HEK293 (cell line): ENCODE measurements around the gene SIAH2.

Experiments
- CTCF ChIA-PET: fragments of 350-600 bp; formaldehyde crosslinking; extraction: SDS; loops from one replicate; lab custom pipeline; 2021; ENCODE audit warnings: antibody characterized with exemption; lab: Yijun Ruan, JAX
- POLR2A ChIA-PET: fragments of 300-600 bp; formaldehyde crosslinking; extraction: SDS; loops from one replicate; lab custom pipeline; 2020; ENCODE audit warnings: antibody characterized with exemption, inconsistent platforms; lab: Yijun Ruan, JAX
- H3K27ac ChIP-seq: fragments of 200-500 bp; sonication (Bioruptor generic); 2 replicates; pipeline ENCODE4 v1.5.1; 2014; ENCODE audit warnings: low read depth, low read length, control low read depth, inconsistent platforms; ENCODE audit errors: extremely low read depth
- H3K36me3 ChIP-seq, 2 experiments: fragments of 200-500 bp in 1 of 2; sonication (Bioruptor generic) in 1 of 2; 1 replicate in 1 of 2; 2 replicates in 1 of 2; pipeline ENCODE4 v1.5.1; 2014 to 2017; ENCODE audit warnings: inconsistent platforms in 2 of 2, low read length in 2 of 2; ENCODE audit not compliant: control insufficient read depth in 2 of 2, insufficient read depth in 1 of 2
- H3K4me1 ChIP-seq: fragments of 200-500 bp; sonication (Bioruptor generic); 2 replicates; pipeline ENCODE4 v1.5.1; 2014; ENCODE audit warnings: mild to moderate bottlenecking, low read length, inconsistent platforms; ENCODE audit not compliant: control insufficient read depth, insufficient read depth
- H3K4me3 ChIP-seq: 2 replicates; pipeline ENCODE4 v1.5.1; 2011; ENCODE audit warnings: low read depth, mild to moderate bottlenecking, control low read depth, low read length, moderate library complexity
- H3K9me3 ChIP-seq: fragments of 200-500 bp; sonication (Bioruptor generic); 2 replicates; pipeline ENCODE4 v1.5.1; 2014; ENCODE audit warnings: low read depth, low read length, inconsistent platforms; ENCODE audit not compliant: control insufficient read depth, insufficient read depth
- MEIS1 ChIP-seq: sonication (generic); formaldehyde crosslinking; IDR thresholded peaks from 2 replicates; pipeline ENCODE4 v1.8.1; 2022; ENCODE audit warnings: missing genetic modification reagents, mild to moderate bottlenecking, borderline replicate concordance
- REPIN1 ChIP-seq: fragments of 450-650 bp; formaldehyde crosslinking; IDR thresholded peaks from 2 replicates; pipeline ENCODE4 v1.5.1; 2017; ENCODE audit warnings: missing biosample characterization, missing genetic modification characterization, low read depth
- ZBTB21 ChIP-seq: fragments of 450-650 bp; formaldehyde crosslinking; IDR thresholded peaks from 2 replicates; pipeline ENCODE4 v1.5.1; 2017; ENCODE audit warnings: missing biosample characterization, missing genetic modification characterization
- ZBTB48 ChIP-seq: fragments of 450-650 bp; formaldehyde crosslinking; IDR thresholded peaks from 2 replicates; pipeline ENCODE4 v1.5.1; 2016; ENCODE audit warnings: missing biosample characterization, missing genetic modification characterization
- ZBTB6 ChIP-seq: fragments of 450-650 bp; formaldehyde crosslinking; IDR thresholded peaks from 2 replicates; pipeline ENCODE4 v1.5.1; 2017; ENCODE audit warnings: missing biosample characterization, missing genetic modification characterization
- ZFP37 ChIP-seq: fragments of 450-650 bp; formaldehyde crosslinking; IDR thresholded peaks from 2 replicates; pipeline ENCODE4 v1.5.1; 2016; ENCODE audit warnings: missing biosample characterization, missing genetic modification characterization
- ZFP69B ChIP-seq: fragments of 450-650 bp; formaldehyde crosslinking; IDR thresholded peaks from 2 replicates; pipeline ENCODE4 v1.5.1; 2016; ENCODE audit warnings: missing biosample characterization, missing genetic modification characterization
- ZNF121 ChIP-seq: fragments of 450-650 bp; formaldehyde crosslinking; IDR thresholded peaks from 2 replicates; pipeline ENCODE4 v1.5.1; 2016; ENCODE audit warnings: missing biosample characterization, missing genetic modification characterization
- ZNF155 ChIP-seq: fragments of 450-650 bp; formaldehyde crosslinking; IDR thresholded peaks from 2 replicates; pipeline ENCODE4 v1.5.1; 2016; ENCODE audit warnings: missing biosample characterization, missing genetic modification characterization
- ZNF211 ChIP-seq: fragments of 450-650 bp; formaldehyde crosslinking; IDR thresholded peaks from 2 replicates; pipeline ENCODE4 v1.5.1; 2016; ENCODE audit warnings: low read depth, missing biosample characterization, missing genetic modification characterization
- ZNF214 ChIP-seq: fragments of 450-650 bp; formaldehyde crosslinking; IDR thresholded peaks from 2 replicates; pipeline ENCODE4 v1.5.1; 2017; ENCODE audit warnings: missing biosample characterization, mild to moderate bottlenecking, missing genetic modification characterization, borderline replicate concordance
- ZNF292 ChIP-seq: fragments of 450-650 bp; formaldehyde crosslinking; IDR thresholded peaks from 2 replicates; pipeline ENCODE4 v1.5.1; 2016; ENCODE audit warnings: low read depth, missing biosample characterization, missing genetic modification characterization, borderline replicate concordance
- ZNF473 ChIP-seq: fragments of 450-650 bp; formaldehyde crosslinking; IDR thresholded peaks from 2 replicates; pipeline ENCODE4 v1.5.1; 2017; ENCODE audit warnings: missing biosample characterization, missing genetic modification characterization
- ZNF48 ChIP-seq: fragments of 450-650 bp; formaldehyde crosslinking; IDR thresholded peaks from 2 replicates; pipeline ENCODE4 v1.5.1; 2016; ENCODE audit warnings: missing biosample characterization, missing genetic modification characterization
- ZNF501 ChIP-seq: fragments of 450-650 bp; formaldehyde crosslinking; IDR thresholded peaks from 2 replicates; pipeline ENCODE4 v1.5.1; 2016; ENCODE audit warnings: missing biosample characterization, missing genetic modification characterization
- ZNF510 ChIP-seq: fragments of 450-650 bp; formaldehyde crosslinking; IDR thresholded peaks from 2 replicates; pipeline ENCODE4 v1.5.1; 2018; ENCODE audit warnings: mild to moderate bottlenecking, missing genetic modification characterization, missing biosample characterization; ENCODE audit not compliant: insufficient replicate concordance
- ZNF571 ChIP-seq: fragments of 450-650 bp; formaldehyde crosslinking; IDR thresholded peaks from 2 replicates; pipeline ENCODE4 v1.5.0; 2017; ENCODE audit warnings: missing biosample characterization, missing genetic modification characterization
- ZNF629 ChIP-seq: fragments of 450-650 bp; formaldehyde crosslinking; IDR thresholded peaks from 2 replicates; pipeline ENCODE4 v1.5.1; 2017; ENCODE audit warnings: missing biosample characterization, missing genetic modification characterization
- ZNF660 ChIP-seq: fragments of 450-650 bp; IDR thresholded peaks from 2 replicates; pipeline ENCODE4 v1.5.1; 2018; ENCODE audit warnings: missing biosample characterization, mild to moderate bottlenecking, missing genetic modification characterization
- ZNF692 ChIP-seq: fragments of 450-650 bp; formaldehyde crosslinking; IDR thresholded peaks from 2 replicates; pipeline ENCODE4 v1.5.1; 2016; ENCODE audit warnings: missing biosample characterization, missing genetic modification characterization
- ZNF777 ChIP-seq: fragments of 450-650 bp; formaldehyde crosslinking; IDR thresholded peaks from 2 replicates; pipeline ENCODE4 v1.5.1; 2017; ENCODE audit warnings: missing biosample characterization, missing genetic modification characterization, borderline replicate concordance
- ZSCAN18 ChIP-seq: fragments of 450-650 bp; formaldehyde crosslinking; IDR thresholded peaks from 2 replicates; pipeline ENCODE4 v1.5.1; 2016; ENCODE audit warnings: missing biosample characterization, missing genetic modification characterization
- TF ChIP-seq, protein P1 (sequence below): fragments of 450-650 bp; formaldehyde crosslinking; IDR thresholded peaks from 2 replicates; pipeline ENCODE4 v1.5.1; 2016; ENCODE audit warnings: missing biosample characterization, missing genetic modification characterization

Gene SIAH2

DNA sequence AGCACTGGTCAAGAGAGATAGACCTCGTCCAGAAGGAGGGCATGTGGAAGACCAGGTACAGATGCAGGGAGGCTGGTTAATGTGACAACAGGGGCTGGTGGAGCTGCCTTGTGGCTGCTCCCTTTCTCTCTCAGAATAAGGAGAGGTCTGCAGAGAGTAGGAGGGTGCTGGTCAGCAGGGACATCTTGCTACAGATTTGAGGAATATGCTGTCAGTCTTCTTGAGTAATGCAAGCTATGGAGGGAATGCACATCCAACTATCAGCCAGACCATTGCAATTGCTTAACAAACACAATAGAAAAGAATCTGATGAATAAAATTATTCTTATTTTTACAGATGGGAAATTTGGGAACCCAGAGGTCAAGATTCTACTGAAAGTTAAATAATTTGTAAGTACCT is 20.3 kb upstream of the SIAH2 start:
- no peak for TF ChIP-seq ZNF473 (tag by site-specific recombination)
- TF ChIP-seq, all 188 proteins: peak for 0
- no peaks in the 10 kb centered on the region for H3K4me1 ChIP-seq
- H3K36me3 ChIP-seq, result no peaks in the 10 kb centered on the region
- H3K27ac ChIP-seq, result no peak overlapping the region
- no peak overlapping the region for H3K4me3 ChIP-seq
- ChIA-PET CTCF (no interaction called here), POLR2A (no interaction called here)
- no peaks in the 10 kb centered on the region for H3K9me3 ChIP-seq

GRCh38 chr3:150779402-150779858 is 16.5 kb upstream of the SIAH2 start:
- Histone ChIP-seq H3K4me1 (no peaks in the 10 kb centered on the region), H3K9me3 (no peaks in the 10 kb centered on the region), H3K27ac (no peak overlapping the region), H3K4me3 (no peak overlapping the region), H3K36me3 (no peaks in the 10 kb centered on the region)
- TF ChIP-seq ZFP69B (tag by site-specific recombination) (no peak), ZNF629 (no peak), ZNF510 (no peak)
- CTCF ChIA-PET, result interaction anchor here (1.2 to 1.3 kb wide), 2 partner anchors 9 to 87 kb away, joined by 3 to 5 read pairs; no protein-coding TSS in a partner anchor
- POLR2A ChIA-PET, result no interaction called here

- CTCF ChIA-PET, result interaction anchor here (1.2 to 1.3 kb wide), 2 partner anchors 9 to 88 kb away, joined by 3 to 5 read pairs; no protein-coding TSS in a partner anchor
Observed at GRCh38 chr3:150778793-150779401, 15.9 kb upstream of the SIAH2 start.

GRCh38 chr3:150775001-150775599 is 12.1 kb upstream of the SIAH2 start:
- Histone ChIP-seq H3K36me3 (no peaks in the 10 kb centered on the region), H3K4me3 (no peak overlapping the region), H3K27ac (no peak overlapping the region), H3K9me3 (no peaks in the 10 kb centered on the region), H3K4me1 (no peaks in the 10 kb centered on the region)
- no peak for TF ChIP-seq ZNF155
- no peak for TF ChIP-seq ZNF48 (tag by site-specific recombination)
- TF ChIP-seq ZBTB48 (tag by site-specific recombination), result no peak
- TF ChIP-seq ZSCAN18 (tag by site-specific recombination), result no peak
- TF ChIP-seq ZNF660, result no peak
- TF ChIP-seq ZNF692 (tag by site-specific recombination), result no peak
- no peak for TF ChIP-seq REPIN1 (tag by site-specific recombination)
- no peak for TF ChIP-seq ZNF214 (tag by site-specific recombination)
- no peak for TF ChIP-seq ZFP37
- TF ChIP-seq ZNF501 (tag by site-specific recombination), result no peak
- TF ChIP-seq, protein P1, sequence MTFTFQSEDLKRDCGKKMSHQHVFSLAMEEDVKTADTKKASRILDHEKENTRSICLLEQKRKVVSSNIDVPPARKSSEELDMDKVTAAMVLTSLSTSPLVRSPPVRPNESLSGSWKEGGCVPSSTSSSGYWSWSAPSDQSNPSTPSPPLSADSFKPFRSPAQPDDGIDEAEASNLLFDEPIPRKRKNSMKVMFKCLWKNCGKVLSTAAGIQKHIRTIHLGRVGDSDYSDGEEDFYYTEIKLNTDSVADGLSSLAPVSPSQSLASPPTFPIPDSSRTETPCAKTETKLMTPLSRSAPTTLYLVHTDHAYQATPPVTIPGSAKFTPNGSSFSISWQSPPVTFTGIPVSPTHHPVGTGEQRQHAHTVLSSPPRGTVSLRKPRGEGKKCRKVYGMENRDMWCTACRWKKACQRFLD (tag by site-specific recombination), result no peak
- TF ChIP-seq ZNF571 (tag by site-specific recombination), result no peak
- ChIA-PET CTCF (interaction anchor here (0.7 to 3.0 kb wide), 2 partner anchors 13 to 352 kb away, joined by 3 to 9 read pairs; no protein-coding TSS in a partner anchor), POLR2A (no interaction called here)

More at GRCh38 chr3:150778793-150779401, 15.9 kb upstream of the SIAH2 start:
- H3K4me1 ChIP-seq, result no peaks in the 10 kb centered on the region
- TF ChIP-seq MEIS1 (CRISPR knock-in tag) (no peak), ZNF121 (tag by site-specific recombination) (no peak), ZNF292 (no peak), ZBTB6 (no peak), ZBTB21 (tag by site-specific recombination) (no peak), ZNF777 (tag by site-specific recombination) (no peak), ZNF211 (tag by site-specific recombination) (no peak)
- TF ChIP-seq, all 188 proteins: peak for 0
- POLR2A ChIA-PET, result no interaction called here
- H3K9me3 ChIP-seq, result no peaks in the 10 kb centered on the region
- no peaks in the 10 kb centered on the region for H3K36me3 ChIP-seq
- no peak overlapping the region for H3K27ac ChIP-seq
- H3K4me3 ChIP-seq, result no peak overlapping the region
